Measurements from ENCODE around the gene ERCC6L2. TPM values are rescaled to one million over a fixed set of nuclear protein-coding genes. Genes with fewer than 3 reads are reported as not detected.

The ERCC6L2 gene
- total and polyA plus RNA-seq, 2 of the 8 experiments (the other 6 are each of a cell fraction or from before 2014, with no cell fraction given): 9.8 to 50.0 TPM

DNA sequence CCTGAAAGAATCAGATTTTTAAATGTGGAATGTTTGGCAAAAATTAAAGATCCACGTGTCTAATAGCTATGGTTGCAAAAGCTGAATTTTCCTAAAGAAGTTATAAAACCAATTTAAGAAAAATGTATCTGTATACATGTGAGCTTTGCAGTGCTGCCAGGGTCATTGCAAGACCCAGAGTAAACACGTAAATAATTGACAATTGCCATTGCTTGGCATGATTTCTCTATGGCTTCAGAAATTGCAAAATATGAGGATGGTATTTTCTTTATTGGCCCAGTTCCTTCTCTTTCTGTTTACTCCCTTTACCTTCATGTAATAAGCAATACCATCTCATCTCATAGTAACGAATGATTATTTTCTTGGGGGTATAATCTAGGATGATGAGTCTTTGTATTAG lies 123.9 kb downstream of the ERCC6L2 start:
- Histone ChIP-seq H3K23me2 (ENCODE audit: low read depth, low read length) (no peaks in the 10 kb centered on the region), H4K91ac (replicated peaks; ENCODE audit: insufficient read length, low read length) (no peak overlapping the region), H2BK15ac (ENCODE audit: low read length) (no peak overlapping the region), H3K27ac (ENCODE audit: low read depth, low read length) (no peak overlapping the region), H3K4me3 (ENCODE audit: extremely low read depth in 1 of 4, insufficient read depth in 2 of 4, low read depth in 3 of 4, low read length in 4 of 4) (no peak overlapping the region), H3K4me1 (replicated peaks in 1 of 4; ENCODE audit: control insufficient read depth in 3 of 4, insufficient read depth in 4 of 4, low read length in 3 of 4) (no peaks in the 10 kb centered on the region), H3K4me2 (ENCODE audit: insufficient read depth in 1 of 2, low read depth in 2 of 2, low read length in 2 of 2) (no peak overlapping the region), H3K36me3 (ENCODE audit: control insufficient read depth in 2 of 4, insufficient read depth in 4 of 4, low read length in 3 of 4) (peaks cover 0 to 5% (median 1%) of the 10 kb centered on the region in 4 experiments; a peak in 2 of 8 replicates), H2AK5ac (ENCODE audit: low read depth, low read length) (no peak overlapping the region), H3K27me3 (replicated peaks in 1 of 4; ENCODE audit: control insufficient read depth in 3 of 4, extremely low read depth in 1 of 4, insufficient read depth in 3 of 4, low read length in 3 of 4) (no peaks in the 10 kb centered on the region), H3K18ac (ENCODE audit: extremely low read depth, low read length) (no peak overlapping the region), H3K79me2 (ENCODE audit: control insufficient read depth in 1 of 2, insufficient read depth in 2 of 2, low read length in 2 of 2) (no peaks in the 10 kb centered on the region), H2BK20ac (ENCODE audit: low read length) (no peak overlapping the region), H4K20me1 (replicated peaks in 1 of 2; ENCODE audit: control insufficient read depth in 1 of 2, insufficient read depth in 2 of 2, low read length in 2 of 2) (no peaks in the 10 kb centered on the region), H2BK12ac (ENCODE audit: low read depth, low read length) (no peak overlapping the region), H3K79me1 (ENCODE audit: low read depth, low read length) (no peaks in the 10 kb centered on the region), H2AFZ (ENCODE audit: low read length) (no peak overlapping the region), H3K56ac (replicated peaks; ENCODE audit: insufficient read length, low read depth, low read length) (no peak overlapping the region), H4K5ac (ENCODE audit: insufficient read length, low read depth, low read length) (no peak overlapping the region), H2BK5ac (ENCODE audit: low read depth, low read length) (no peak overlapping the region), H3K23ac (ENCODE audit: insufficient read length) (no peak overlapping the region), H3K9me3 (ENCODE audit: insufficient read depth in 2 of 2, low read depth in 1 of 2, low read length in 1 of 2) (peaks cover 0 to 5% of the 10 kb centered on the region in 2 experiments; a peak in 1 of 4 replicates), H3K14ac (ENCODE audit: insufficient read length) (no peak overlapping the region), H3K4ac (replicated peaks; ENCODE audit: insufficient read length, low read depth, low read length) (no peak overlapping the region), H3K9ac (replicated peaks in 1 of 4; ENCODE audit: extremely low read depth in 1 of 4, low read depth in 3 of 4, low read length in 3 of 4) (no peak overlapping the region), H2BK120ac (replicated peaks; ENCODE audit: low read depth, low read length) (no peak overlapping the region), H4K8ac (ENCODE audit: extremely low read depth, insufficient read depth, low read length) (no peak overlapping the region)
- ChIA-PET POLR2A (ENCODE audit: partially characterized antibody) (no interaction called here), CTCF (ENCODE audit: partially characterized antibody) (interaction anchor here (0.7 kb wide), 2 partner anchors 8 to 333 kb away, joined by 3 read pairs; no protein-coding TSS in a partner anchor)
- DNase-seq (ENCODE audit: low read depth in 1 of 2, low spot score in 2 of 2): no peak
- FAIRE-seq: no peak
- TF ChIP-seq CBX5 (IDR thresholded peaks at IDR 0.05; ENCODE audit: low read depth, low read length) (no peak), CTBP2 (IDR thresholded peaks at IDR 0.05; ENCODE audit: borderline replicate concordance, insufficient read depth, insufficient read length, low read length) (no peak), BACH1 (IDR thresholded peaks at IDR 0.05; ENCODE audit: low read length) (no peak), ASH2L (IDR thresholded peaks at IDR 0.05; ENCODE audit: low read length) (no peak), SP1 (IDR thresholded peaks at IDR 0.05; ENCODE audit: low read depth, low read length) (no peak)
- 88% methylated on average over 3 of the region's 3 CpGs; no CpG with 5 or more reads in 1 of the 2 experiments for WGBS, 2 experiments (ENCODE audit: extremely low coverage in 1 of 2, insufficient coverage in 1 of 2, insufficient read length in 1 of 2, insufficient replicate concordance in 2 of 2, low coverage in 1 of 2, low lambda C conversion rate in 2 of 2, missing lambda C conversion rate in 1 of 2)
